ENCODE results near the gene MINDY1. TPM values are rescaled to one million over a fixed set of nuclear protein-coding genes. Genes with fewer than 3 reads are reported as not detected.

Gene MINDY1
- total and polyA plus RNA-seq, 5 experiments from 2014 or later = 2.7 to 20.2 (median 12.6) TPM

DNA sequence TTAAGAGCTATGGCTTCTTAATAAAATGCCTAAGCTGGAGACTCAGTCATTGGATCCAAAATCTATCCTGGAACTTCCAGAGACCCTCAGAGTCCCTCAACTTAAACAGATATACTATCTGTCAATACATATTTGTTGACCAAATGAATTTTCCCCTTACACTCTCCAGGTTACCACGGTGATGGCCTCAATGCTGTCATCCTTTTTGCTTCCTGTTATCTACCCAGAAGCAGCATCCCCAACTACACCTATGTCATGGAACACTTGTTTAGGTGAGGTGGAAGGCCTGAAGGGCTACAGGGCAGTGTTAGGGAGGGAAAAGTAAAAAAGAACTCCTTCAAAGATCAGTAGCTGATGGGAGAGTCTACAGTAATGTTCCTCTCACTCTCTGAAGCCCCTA, 36.5 kb upstream of the MINDY1 start:
- H3K9me3 Mint-ChIP-seq = no peaks in the 10 kb centered on the region
- H3K36me3 Mint-ChIP-seq = peaks cover 0 to 8% (median 5%) of the 10 kb centered on the region in 3 donors
- POLR2A ChIA-PET = interaction anchor here (0.7 to 9.7 kb wide), 5 partner anchors 9 to 28 kb away, joined by 3 to 264 read pairs (median 3); partner anchors contain the start of genes CDC42SE1 and MLLT11
- no peak overlapping the region for H3K4me3 Mint-ChIP-seq
- peaks cover 16 to 44% (median 32%) of the 10 kb centered on the region in 4 donors for H3K4me1 Mint-ChIP-seq
- H3K27me3 Mint-ChIP-seq = no peaks in the 10 kb centered on the region
- peak in 1 of 10 donors; percentile 6 for DNase-seq
- H3K27ac Mint-ChIP-seq = peak overlapping the region in 7 of 10 donors; percentile 12 to 81 (median 77)
- no peak for ATAC-seq

DNA sequence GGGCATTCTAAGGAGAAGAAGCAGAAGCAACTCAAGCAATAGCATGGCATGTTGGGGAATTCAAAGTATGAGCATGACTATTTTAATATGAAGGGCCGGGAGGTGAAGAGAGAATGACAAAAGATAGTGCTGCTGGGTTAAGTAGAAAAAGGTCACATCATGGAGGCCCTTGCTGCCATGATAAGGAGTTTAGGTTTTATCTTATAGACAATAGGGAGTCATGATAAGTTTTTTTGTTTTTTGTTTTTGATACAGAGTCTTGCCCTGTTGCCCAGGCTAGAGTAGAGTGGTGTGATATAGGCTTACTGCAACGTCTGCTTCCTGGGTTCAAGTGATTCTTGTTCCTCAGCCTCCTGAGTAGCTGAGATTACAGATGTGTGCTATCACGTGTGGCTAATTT, 32.8 kb upstream of the MINDY1 start:
- Mint-ChIP-seq H3K36me3 (peaks cover 0 to 17% (median 6%) of the 10 kb centered on the region in 3 donors), H3K27ac (peak overlapping the region in 3 of 10 donors; percentile 35 to 53 (median 38)), H3K4me1 (peaks cover 8 to 49% (median 22%) of the 10 kb centered on the region in 4 donors), H3K9me3 (no peaks in the 10 kb centered on the region), H3K27me3 (no peaks in the 10 kb centered on the region), H3K4me3 (no peak overlapping the region)
- POLR2A ChIA-PET = interaction anchor here (0.6 to 1.5 kb wide), 3 partner anchors 18 to 652 kb away, joined by 3 to 7 read pairs (median 5); no protein-coding TSS in a partner anchor
- ATAC-seq = no peak
- DNase-seq = no peak

DNA sequence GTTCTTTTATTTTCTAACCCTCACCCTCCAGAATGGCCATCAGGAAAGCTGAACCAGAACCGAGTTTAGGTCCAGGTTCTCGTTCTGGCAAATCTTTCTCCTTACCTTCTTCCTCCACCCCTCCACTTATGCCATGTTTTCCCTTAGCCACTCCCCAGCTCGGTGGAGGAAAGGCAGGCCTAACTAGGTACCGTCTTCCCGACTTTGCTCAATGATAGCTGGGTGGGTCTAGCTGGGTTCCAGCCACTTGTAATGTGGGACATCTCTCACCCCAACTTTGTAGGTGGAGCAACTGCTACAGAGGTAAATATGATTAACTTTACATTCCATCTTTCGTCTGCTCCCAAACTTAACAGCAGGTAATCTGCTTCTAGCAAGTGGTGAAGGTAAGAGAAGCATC, 30.3 kb upstream of the MINDY1 start:
- DNase-seq = no peak
- no peak overlapping the region for H3K4me3 Mint-ChIP-seq
- H3K4me1 Mint-ChIP-seq = peaks cover 3 to 34% (median 14%) of the 10 kb centered on the region in 4 donors
- no peaks in the 10 kb centered on the region for H3K9me3 Mint-ChIP-seq
- no peak for ATAC-seq
- POLR2A ChIA-PET = interaction anchor here (0.5 to 1.1 kb wide), 2 partner anchors 21 to 145 kb away, joined by 3 read pairs; no protein-coding TSS in a partner anchor
- H3K36me3 Mint-ChIP-seq = peaks cover 0 to 25% (median 7%) of the 10 kb centered on the region in 3 donors
- H3K27ac Mint-ChIP-seq = peak overlapping the region in 5 of 10 donors; percentile 15 to 82 (median 45)
- H3K27me3 Mint-ChIP-seq = no peaks in the 10 kb centered on the region

DNA sequence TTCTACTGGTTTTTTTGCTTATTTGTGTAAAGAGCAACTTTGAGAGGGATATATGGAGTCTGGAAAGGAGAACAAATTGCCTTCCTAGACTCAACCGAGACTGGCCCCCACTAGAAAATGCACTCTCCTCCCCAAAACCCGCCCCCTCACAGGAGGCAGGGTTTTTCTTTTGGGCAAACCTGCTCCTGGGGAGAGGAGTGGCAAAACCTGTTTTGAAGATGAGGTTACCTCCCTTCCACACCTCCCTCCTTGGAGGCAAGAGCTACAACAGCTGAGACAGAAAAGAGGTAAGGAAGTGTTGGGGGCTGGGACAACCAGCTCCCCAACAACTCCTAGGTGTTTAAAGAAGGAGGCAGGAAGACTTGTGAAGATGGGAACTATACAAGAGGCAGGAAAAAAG, 29.7 kb upstream of the MINDY1 start, which contains the start of gene BNIPL:
TSS of gene BNIPL (plus strand) at position 231 of the 400 bp plus-strand sequence. CDS start at position 371, 140 bp downstream.
- Mint-ChIP-seq H3K4me3 (no peak within 1 kb of the TSS), H3K27ac (peak within 1 kb of the TSS; percentile 45 to 94 (median 78)), H3K36me3 (peaks cover 0 to 31% (median 7%) of the 10 kb centered on the region in 3 donors), H3K27me3 (no peaks in the 10 kb centered on the region), H3K4me1 (peaks cover 3 to 34% (median 14%) of the 10 kb centered on the region in 4 donors), H3K9me3 (no peaks in the 10 kb centered on the region)
- POLR2A ChIA-PET = interaction anchor here (0.5 to 0.8 kb wide), 2 partner anchors 13 to 145 kb away, joined by 3 read pairs; no protein-coding TSS in a partner anchor
- no peak for DNase-seq
- no peak for ATAC-seq

DNA sequence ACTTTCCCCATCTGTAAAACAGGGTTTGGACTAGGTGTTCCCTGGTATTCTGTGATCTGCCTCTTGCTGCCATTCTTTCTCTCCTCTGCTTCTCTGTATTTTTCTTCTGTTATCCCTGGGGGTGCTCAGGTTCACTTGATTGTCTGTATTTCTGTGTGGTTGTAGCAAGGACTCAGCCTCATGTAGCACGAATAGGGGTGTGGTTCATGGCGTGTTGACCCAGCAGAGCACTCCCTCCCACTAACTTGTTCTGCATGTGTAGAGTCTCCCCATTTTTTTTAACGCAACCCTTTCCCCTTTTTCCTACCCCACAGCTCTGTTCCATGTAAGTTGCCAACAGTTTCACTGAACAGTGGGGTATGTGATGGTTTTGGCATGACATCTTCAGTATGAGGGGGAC, 28.5 kb upstream of the MINDY1 start:
- Mint-ChIP-seq H3K4me1 (peaks cover 3 to 34% (median 14%) of the 10 kb centered on the region in 4 donors), H3K4me3 (no peak overlapping the region), H3K36me3 (peaks cover 0 to 43% (median 9%) of the 10 kb centered on the region in 3 donors), H3K27ac (peak overlapping the region; percentile 2 to 94 (median 64)), H3K9me3 (no peaks in the 10 kb centered on the region), H3K27me3 (no peaks in the 10 kb centered on the region)
- DNase-seq (no peak), ATAC-seq (no peak)
- POLR2A ChIA-PET = interaction anchor here (1.0 to 1.2 kb wide), 2 partner anchors 11 to 13 kb away, joined by 3 read pairs; partner anchors contain the start of gene C1orf56

DNA sequence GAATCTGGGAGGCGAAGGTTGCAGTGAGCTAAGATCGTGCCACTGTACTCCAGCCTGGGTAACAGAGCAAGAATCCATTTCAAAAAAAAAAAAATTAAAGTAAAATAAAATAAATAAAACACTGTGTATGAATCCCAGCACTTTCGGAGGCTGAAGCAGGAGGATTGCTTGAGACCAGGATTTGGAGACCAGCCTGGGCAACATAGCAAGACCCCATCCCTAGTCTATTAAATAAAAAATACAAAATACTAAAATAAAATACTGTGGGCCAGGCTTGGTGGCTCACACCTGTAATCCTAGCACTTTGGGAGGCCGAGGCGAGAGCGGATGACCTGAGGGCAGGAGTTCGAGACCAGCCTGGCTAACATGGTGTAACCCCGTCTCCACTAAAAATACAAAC, 25.5 kb upstream of the MINDY1 start:
- Mint-ChIP-seq H3K36me3 (peaks cover under 1 to 71% (median 19%) of the 10 kb centered on the region in 3 donors), H3K27ac (no peak overlapping the region), H3K9me3 (no peaks in the 10 kb centered on the region), H3K27me3 (no peaks in the 10 kb centered on the region), H3K4me1 (peaks cover 3 to 23% (median 12%) of the 10 kb centered on the region in 4 donors), H3K4me3 (no peak overlapping the region)
- DNase-seq = no peak
- POLR2A ChIA-PET = interaction anchor here (0.6 to 1.0 kb wide), 2 partner anchors 13 to 34 kb away, joined by 4 to 11 read pairs; no protein-coding TSS in a partner anchor
- no peak for ATAC-seq

DNA sequence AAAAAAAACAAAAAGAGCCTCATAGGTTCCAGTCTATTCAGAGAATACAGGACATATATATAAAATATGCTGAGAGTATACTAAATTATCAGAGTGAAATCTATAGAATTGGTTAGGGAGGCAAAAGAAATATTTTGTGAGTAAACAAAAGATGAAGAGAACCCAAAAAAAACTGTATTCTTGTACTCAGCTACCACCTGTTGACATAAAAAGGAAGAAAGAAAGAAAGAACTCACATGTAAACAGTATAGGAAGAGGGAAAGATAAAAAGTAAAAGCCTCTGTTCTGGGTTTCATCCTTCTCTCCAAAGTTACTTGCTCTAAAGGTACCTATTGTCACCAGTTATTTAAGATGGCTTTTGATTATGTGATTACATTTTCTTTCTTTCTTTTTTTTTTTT, 19.8 kb upstream of the MINDY1 start:
- POLR2A ChIA-PET = interaction anchor here (0.7 to 3.6 kb wide), 6 partner anchors 17 to 516 kb away, joined by 3 to 56 read pairs (median 4); partner anchors contain the start of genes C1orf56, CDC42SE1 and MLLT11
- Mint-ChIP-seq H3K27ac (no peak overlapping the region), H3K36me3 (peaks cover 4 to 85% (median 16%) of the 10 kb centered on the region in 3 donors), H3K4me1 (peaks cover 4 to 8% (median 7%) of the 10 kb centered on the region in 4 donors), H3K4me3 (no peak overlapping the region), H3K27me3 (no peaks in the 10 kb centered on the region), H3K9me3 (no peaks in the 10 kb centered on the region)
- ATAC-seq = no peak
- no peak for DNase-seq

DNA sequence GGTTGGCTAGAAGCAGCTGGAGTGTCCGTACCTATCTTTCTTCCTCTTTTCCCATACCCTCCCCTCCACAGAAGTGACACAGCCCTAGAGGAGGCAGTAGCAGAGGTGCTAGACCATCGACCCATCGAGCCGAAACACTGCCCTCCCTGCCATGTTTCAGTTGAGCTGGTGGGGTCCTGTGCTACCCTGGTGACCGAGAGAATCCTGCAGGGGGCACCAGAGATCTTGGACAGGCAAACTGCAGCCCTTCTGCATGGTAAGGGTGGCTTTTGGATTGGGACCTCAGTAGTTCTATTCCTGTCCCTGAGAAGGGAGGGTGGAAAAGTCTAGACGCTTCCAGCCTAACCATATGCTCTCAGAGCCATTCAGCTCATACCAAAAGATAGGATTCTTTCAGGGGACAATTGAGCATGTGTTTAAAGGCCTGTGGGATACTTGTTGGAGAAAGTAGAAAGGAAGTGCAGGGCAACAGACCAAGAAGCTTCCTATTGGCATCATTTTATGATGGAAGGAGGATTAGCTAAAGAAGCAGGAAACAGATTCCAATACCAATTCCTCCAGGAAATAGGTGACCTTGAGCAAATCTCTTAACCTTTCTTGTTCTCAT, 17.9 kb upstream of the MINDY1 start:
- peaks cover 4 to 8% (median 7%) of the 10 kb centered on the region in 4 donors for H3K4me1 Mint-ChIP-seq
- peaks cover 4 to 79% (median 12%) of the 10 kb centered on the region in 3 donors for H3K36me3 Mint-ChIP-seq
- peak overlapping the region in 9 of 10 donors; percentile 23 to 79 (median 56) for H3K4me3 Mint-ChIP-seq
- H3K9me3 Mint-ChIP-seq = no peaks in the 10 kb centered on the region
- peak; percentile 100 for ATAC-seq
- peak overlapping the region; percentile 11 to 88 (median 71) for H3K27ac Mint-ChIP-seq
- POLR2A ChIA-PET = interaction anchor here (0.5 to 3.6 kb wide), 19 partner anchors 12 to 794 kb away, joined by 3 to 56 read pairs (median 4); partner anchors contain the start of genes C1orf56, CDC42SE1, GABPB2 and MINDY1
- no peaks in the 10 kb centered on the region for H3K27me3 Mint-ChIP-seq
- peak; percentile 77 to 94 (median 88) for DNase-seq

DNA sequence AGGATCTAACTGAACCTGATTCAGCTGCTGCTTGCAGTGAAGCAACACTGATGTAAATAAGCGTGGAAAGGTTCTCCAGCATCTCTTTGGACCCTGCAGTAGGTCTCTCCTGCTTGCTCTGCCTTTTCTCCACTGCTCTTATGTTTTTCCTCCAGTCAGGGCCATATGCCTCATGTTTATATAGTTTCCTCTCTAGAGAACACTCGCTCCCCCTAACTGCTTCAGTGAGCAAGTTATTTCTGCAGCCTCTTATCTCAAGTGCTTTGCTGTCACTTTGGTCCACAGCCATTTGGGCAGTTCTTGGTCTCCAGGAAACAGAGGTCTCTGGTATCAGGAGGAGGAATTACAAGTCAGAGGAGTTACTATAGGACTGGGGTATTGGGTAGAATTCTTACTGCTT, 6.8 kb upstream of the MINDY1 start:
- Mint-ChIP-seq H3K27ac (peak overlapping the region in 7 of 10 donors; percentile 15 to 62 (median 37)), H3K4me3 (peak overlapping the region in 2 of 10 donors; percentile 22 to 62), H3K36me3 (peaks cover 0 to 33% (median 5%) of the 10 kb centered on the region in 3 donors), H3K4me1 (peaks cover 13 to 58% (median 50%) of the 10 kb centered on the region in 4 donors), H3K9me3 (no peaks in the 10 kb centered on the region), H3K27me3 (no peaks in the 10 kb centered on the region)
- no peak for ATAC-seq
- no peak for DNase-seq
- POLR2A ChIA-PET = no interaction called here

DNA sequence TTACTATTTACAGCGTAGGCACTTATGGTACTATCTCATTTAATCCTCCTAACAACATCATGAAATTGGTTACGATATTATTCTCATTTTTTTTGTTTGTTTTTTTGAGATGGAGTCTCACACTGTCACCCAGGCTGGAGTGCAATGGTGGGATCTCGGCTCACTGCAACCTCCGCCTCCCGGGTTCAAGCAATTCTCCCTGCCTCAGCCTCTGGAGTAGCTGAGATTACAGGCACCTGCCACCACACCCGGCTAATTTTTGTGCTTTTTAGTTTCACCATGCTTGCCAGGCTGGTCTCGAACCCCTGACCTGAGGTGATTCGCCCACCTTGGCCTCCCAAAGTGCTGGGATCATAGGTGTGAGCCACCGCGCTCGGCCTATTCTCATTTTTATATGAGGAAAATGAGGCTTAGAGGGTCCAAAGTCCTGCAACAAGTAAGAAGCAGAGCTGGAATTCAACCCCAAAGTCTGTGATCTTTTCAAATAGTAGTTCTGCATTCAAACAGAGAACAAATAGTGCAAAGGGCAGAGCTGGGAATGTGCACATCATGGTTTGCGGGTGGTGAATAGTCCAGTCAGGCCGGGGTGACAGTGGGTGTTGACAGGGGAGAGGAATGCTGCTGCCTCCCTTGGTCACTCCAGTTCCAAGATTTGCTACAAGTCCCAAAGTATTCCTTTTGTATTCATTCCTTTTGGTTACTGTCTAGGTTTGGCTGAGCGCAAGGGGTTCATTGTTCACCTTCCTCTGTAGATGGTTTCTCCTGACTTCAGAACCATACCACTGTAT, 6.2 kb upstream of the MINDY1 start:
- Mint-ChIP-seq H3K4me1 (peaks cover 18 to 63% (median 56%) of the 10 kb centered on the region in 4 donors), H3K4me3 (peak overlapping the region in 2 of 10 donors; percentile 22), H3K9me3 (no peaks in the 10 kb centered on the region), H3K36me3 (peaks cover 0 to 26% (median 2%) of the 10 kb centered on the region in 3 donors), H3K27me3 (no peaks in the 10 kb centered on the region), H3K27ac (peak overlapping the region in 6 of 10 donors; percentile 6 to 65 (median 37))
- POLR2A ChIA-PET = interaction anchor here (1.0 to 1.6 kb wide), 2 partner anchors 12 to 48 kb away, joined by 3 to 4 read pairs; partner anchors contain the start of gene MLLT11
- no peak for ATAC-seq
- DNase-seq = no peak

DNA sequence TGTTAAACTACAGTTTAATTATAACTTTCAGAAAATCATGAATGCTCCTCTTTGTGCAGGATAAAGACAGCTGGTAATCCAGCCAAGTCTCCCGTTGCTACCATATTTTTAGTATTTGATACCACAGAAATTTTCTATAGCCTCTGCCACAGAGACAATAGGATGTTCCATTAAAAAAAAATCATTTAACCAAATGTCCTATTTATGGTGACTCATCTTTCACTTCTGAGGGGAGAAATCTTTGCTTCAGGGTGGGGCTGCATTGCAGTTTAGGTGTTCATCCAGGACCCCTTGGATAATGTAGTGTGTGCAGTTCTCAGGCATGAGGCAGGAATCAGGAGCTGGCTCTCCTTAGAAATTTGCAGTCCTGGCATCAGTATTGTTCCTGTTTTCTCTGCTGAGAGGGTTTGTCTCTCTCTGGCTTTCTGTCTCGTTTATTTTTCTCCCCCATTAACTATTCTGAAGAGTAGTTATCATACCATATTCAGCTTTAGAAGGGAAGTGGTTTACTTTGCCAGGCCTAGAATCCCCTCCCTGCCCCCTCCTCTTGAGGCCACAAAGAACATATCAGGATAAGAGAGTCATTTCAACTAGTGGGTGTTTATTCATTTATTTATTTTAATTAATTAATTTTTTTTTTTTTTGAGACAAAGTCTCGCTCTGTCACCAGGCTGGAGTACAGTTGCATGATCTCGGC, 4.6 kb upstream of the MINDY1 start:
- Mint-ChIP-seq H3K4me1 (peaks cover 31 to 75% (median 72%) of the 10 kb centered on the region in 4 donors), H3K36me3 (peaks cover 0 to 18% (median 2%) of the 10 kb centered on the region in 3 donors), H3K4me3 (peak overlapping the region; percentile 32 to 76 (median 62)), H3K9me3 (no peaks in the 10 kb centered on the region), H3K27ac (peak overlapping the region; percentile 58 to 92 (median 76)), H3K27me3 (no peaks in the 10 kb centered on the region)
- POLR2A ChIA-PET = interaction anchor here (0.7 to 1.6 kb wide), 5 partner anchors 37 to 145 kb away, joined by 3 to 5 read pairs (median 3); partner anchors contain the start of genes MLLT11 and TNFAIP8L2
- ATAC-seq = no peak
- no peak for DNase-seq
